Keratinocyte (primary cell): ENCODE data around the gene ACBD3. TPM values are rescaled to one million over a fixed set of nuclear protein-coding genes. Genes with fewer than 3 reads are reported as not detected.

Source experiments
- DNase-seq: peaks from one replicate; pipeline ENCODE4 v3.0.0-alpha.2; 2011; ENCODE audit warnings: low read depth, missing footprints, low spot score
- FAIRE-seq: peaks from 2 replicates; lab custom pipeline; 2011; peaks lifted over from hg19 to GRCh38; lab: Jason Lieb, UNC
- H2AFZ ChIP-seq: 2 replicates; pipeline ENCODE4 v1.6.0; 2012; ENCODE audit warnings: low read length, control low read depth, inconsistent platforms; ENCODE audit not compliant: control insufficient read depth
- H3K27ac ChIP-seq: 2 replicates; pipeline ENCODE4 v1.5.1; 2011; ENCODE audit warnings: low read length; ENCODE audit not compliant: control insufficient read depth, insufficient read depth
- H3K27me3 ChIP-seq: 3 replicates; pipeline ENCODE4 v1.6.0; 2011; ENCODE audit warnings: low read length; ENCODE audit not compliant: control insufficient read depth, insufficient read depth; ENCODE audit errors: extremely low read depth
- H3K36me3 ChIP-seq, 2 experiments: 2 replicates in 1 of 2; 3 replicates in 1 of 2; pipeline ENCODE4 v1.5.1; 2011; ENCODE audit warnings: low read length in 2 of 2, mild to moderate bottlenecking in 1 of 2; ENCODE audit not compliant: control insufficient read depth in 2 of 2, insufficient read depth in 2 of 2; ENCODE audit errors: extremely low read depth in 1 of 2
- H3K4me1 ChIP-seq: 3 replicates; pipeline ENCODE4 v1.5.1; 2011; ENCODE audit warnings: low read length; ENCODE audit not compliant: control insufficient read depth, insufficient read depth; ENCODE audit errors: extremely low read depth
- H3K4me2 ChIP-seq: 3 replicates; pipeline ENCODE4 v1.6.0; 2011; ENCODE audit warnings: low read depth, low read length; ENCODE audit not compliant: control insufficient read depth, insufficient read depth; ENCODE audit errors: extremely low read depth
- H3K4me3 ChIP-seq, 3 experiments: fragments of 200-600 bp in 1 of 3; sonication (generic) in 1 of 3; 2 replicates in 2 of 3; 3 replicates in 1 of 3; pipeline ENCODE4 v1.5.1; 2011 to 2016; ENCODE audit warnings: low read length in 3 of 3, mild to moderate bottlenecking in 3 of 3, control low read depth in 2 of 3, inconsistent platforms in 1 of 3, low read depth in 1 of 3, mixed read lengths in 1 of 3, mixed run types in 1 of 3, moderate library complexity in 1 of 3; ENCODE audit not compliant: control insufficient read depth in 2 of 3, insufficient read depth in 2 of 3; ENCODE audit errors: extremely low read depth in 1 of 3
- H3K79me2 ChIP-seq: 2 replicates; pipeline ENCODE4 v1.6.0; 2012; ENCODE audit warnings: low read length; ENCODE audit not compliant: control insufficient read depth, insufficient read depth
- H3K9ac ChIP-seq: 3 replicates; pipeline ENCODE4 v1.6.0; 2011; ENCODE audit warnings: low read length; ENCODE audit not compliant: control insufficient read depth, insufficient read depth; ENCODE audit errors: extremely low read depth
- H3K9me1 ChIP-seq: 3 replicates; pipeline ENCODE4 v1.6.0; 2011; ENCODE audit warnings: low read length; ENCODE audit not compliant: control insufficient read depth, insufficient read depth; ENCODE audit errors: extremely low read depth
- H3K9me3 ChIP-seq: 2 replicates; pipeline ENCODE4 v1.5.1; 2012; ENCODE audit warnings: low read depth, low read length; ENCODE audit not compliant: control insufficient read depth
- H4K20me1 ChIP-seq: 3 replicates; pipeline ENCODE4 v1.6.0; 2011; ENCODE audit warnings: low read length; ENCODE audit not compliant: control insufficient read depth, insufficient read depth; ENCODE audit errors: extremely low read depth
- CTCF ChIP-seq, 3 experiments: IDR thresholded peaks in 1 of 3; conservative IDR thresholded peaks in 1 of 3; optimal IDR thresholded peaks in 1 of 3; 2 replicates in 2 of 3; 3 replicates in 1 of 3; pipeline versions ENCODE3 to v1.5.1; 2011; ENCODE audit warnings: low read length in 3 of 3, mild to moderate bottlenecking in 3 of 3, moderate library complexity in 2 of 3, control low read depth in 1 of 3, inconsistent platforms in 1 of 3; ENCODE audit not compliant: insufficient read depth in 2 of 3; ENCODE audit errors: extremely low read depth in 1 of 3
- EZH2 ChIP-seq: IDR thresholded peaks from one replicate; pipeline ENCODE4 v1.6.1; 2012; ENCODE audit warnings: inconsistent platforms, mild to moderate bottlenecking, low read length, moderate library complexity
- dilution Hi-C: fragments of 300-500 bp; cut with MboI; formaldehyde crosslinking; loops from one replicate; pipeline ENCODE4 v1.7.0; 2020; ENCODE audit warnings: low sequenced_read_pairs; ENCODE audit not compliant: extremely low pct_ligation_motif_present
- polyA plus RNA-seq, 5 experiments: library from polyadenylated mRNA; depleted of rRNA in 3 of 5; stranded (reverse) in 3 of 5; stranded (forward) in 1 of 5; unstranded in 1 of 5; fragments of >200 nt; gene quantifications; 1 replicate in 1 of 5; 2 replicates in 3 of 5; 3 replicates in 1 of 5; pipeline versions ENCODE4 v1.2.1 to v1.2.3, GENCODE V29; 2011 to 2012; ENCODE audit warnings: missing spikeins in 2 of 5, low read depth in 1 of 5, low replicate concordance in 1 of 5

Gene ACBD3
- polyA plus RNA-seq, 1 donor (not counting 4 experiments of a cell fraction or from before 2014, with no cell fraction given) = 43.1 TPM

- H3K27ac ChIP-seq = no peak overlapping the region
- H3K4me2 ChIP-seq = no peak overlapping the region
- FAIRE-seq = no peak
- dilution Hi-C loops = no loop called here
- no peak overlapping the region for H2AFZ ChIP-seq
- H3K9ac ChIP-seq = no peak overlapping the region
- no peak for TF ChIP-seq EZH2
- TF ChIP-seq CTCF (optimal IDR thresholded peaks at IDR 0.05 in 1 of 3, IDR thresholded peaks at IDR 0.05 in 1 of 3, conservative IDR thresholded peaks at IDR 0.05 in 1 of 3; ENCODE audit: extremely low read depth in 1 of 3, insufficient read depth in 2 of 3, low read length in 3 of 3) = no peak
- no peak overlapping the region for H3K4me3 ChIP-seq
- no peaks in the 10 kb centered on the region for H3K79me2 ChIP-seq
- H3K4me1 ChIP-seq = peaks cover 5% of the 10 kb centered on the region
- H4K20me1 ChIP-seq = no peaks in the 10 kb centered on the region
- DNase-seq = no peak
- H3K36me3 ChIP-seq = no peaks in the 10 kb centered on the region
- no peaks in the 10 kb centered on the region for H3K27me3 ChIP-seq
- no peaks in the 10 kb centered on the region for H3K9me3 ChIP-seq
- no peaks in the 10 kb centered on the region for H3K9me1 ChIP-seq
Observed at GRCh38 chr1:226215239-226215638, 28.7 kb upstream of the ACBD3 start.

- dilution Hi-C loops = no loop called here
- no peak overlapping the region for H3K27ac ChIP-seq
- no peak overlapping the region for H3K4me3 ChIP-seq
- no peak for DNase-seq
- no peak overlapping the region for H3K9ac ChIP-seq
- H3K9me3 ChIP-seq = no peaks in the 10 kb centered on the region
- H3K36me3 ChIP-seq = no peaks in the 10 kb centered on the region
- H4K20me1 ChIP-seq = no peaks in the 10 kb centered on the region
- peaks cover 4% of the 10 kb centered on the region for H3K27me3 ChIP-seq
- TF ChIP-seq EZH2 (no peak), CTCF (optimal IDR thresholded peaks at IDR 0.05 in 1 of 3, IDR thresholded peaks at IDR 0.05 in 1 of 3, conservative IDR thresholded peaks at IDR 0.05 in 1 of 3; ENCODE audit: extremely low read depth in 1 of 3, insufficient read depth in 2 of 3, low read length in 3 of 3) (no peak)
- H3K4me1 ChIP-seq = peaks cover 5% of the 10 kb centered on the region
- H2AFZ ChIP-seq = no peak overlapping the region
- no peaks in the 10 kb centered on the region for H3K9me1 ChIP-seq
- FAIRE-seq = no peak
- no peaks in the 10 kb centered on the region for H3K79me2 ChIP-seq
- H3K4me2 ChIP-seq = no peak overlapping the region
Observed at GRCh38 chr1:226212545-226212944, 26.0 kb upstream of the ACBD3 start.
